SK-N-MC (cell line): ENCODE data around the gene MATN3.

Experiments used
- EZH2 ChIP-seq: fragments of 200-600 bp; sonication (generic); IDR thresholded peaks from one replicate; pipeline ENCODE4 v1.6.1; 2017; ENCODE audit warnings: antibody characterized with exemption
- POLR2AphosphoS5 ChIP-seq: IDR thresholded peaks from 2 replicates; pipeline ENCODE4 v1.6.1; 2012; ENCODE audit warnings: mild to moderate bottlenecking, low read depth, low read length, borderline replicate concordance

- TF ChIP-seq EZH2 (no peak), POLR2AphosphoS5 (no peak)
Measured at GRCh38 chr2:19979932-19980331, 32.5 kb downstream of the MATN3 start.
